ENCODE measurements around the gene HSPA12B. TPM values are rescaled to one million over a fixed set of nuclear protein-coding genes. Genes with fewer than 3 reads are reported as not detected.

HSPA12B gene
- polyA plus RNA-seq, 2 of the 4 experiments (the other 2 are of a cell fraction) = 0.37 to 1.2 TPM

GRCh38 chr20:3749689-3750531, 17.4 kb downstream of the HSPA12B start (continued):
- TF ChIP-seq, protein P1, sequence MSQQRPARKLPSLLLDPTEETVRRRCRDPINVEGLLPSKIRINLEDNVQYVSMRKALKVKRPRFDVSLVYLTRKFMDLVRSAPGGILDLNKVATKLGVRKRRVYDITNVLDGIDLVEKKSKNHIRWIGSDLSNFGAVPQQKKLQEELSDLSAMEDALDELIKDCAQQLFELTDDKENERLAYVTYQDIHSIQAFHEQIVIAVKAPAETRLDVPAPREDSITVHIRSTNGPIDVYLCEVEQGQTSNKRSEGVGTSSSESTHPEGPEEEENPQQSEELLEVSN (IDR thresholded peaks at IDR 0.05; ENCODE audit: borderline replicate concordance, low read depth) = peak; percentile 91
- 0 out of 2 replicates have a peak, but pooled peaks have one; percentile 52 for TF ChIP-seq ESRRA (IDR thresholded peaks at IDR 0.05; ENCODE audit: borderline replicate concordance, low read length)
- no peak for TF ChIP-seq NFE2L2 (conservative IDR thresholded peaks at IDR 0.05; ENCODE audit: low read length)
- TF ChIP-seq ZNF302 (CRISPR knock-in tag; IDR thresholded peaks at IDR 0.05) = no peak
- no peak for TF ChIP-seq HEYL (CRISPR knock-in tag; IDR thresholded peaks at IDR 0.05)
- TF ChIP-seq KDM5A (IDR thresholded peaks at IDR 0.05) = no peak
- no peak for TF ChIP-seq ZFP36 (IDR thresholded peaks at IDR 0.05; ENCODE audit: borderline replicate concordance, partially characterized antibody)
- no peak for TF ChIP-seq FOSL2 (IDR thresholded peaks at IDR 0.05)
- TF ChIP-seq FOSL2 (CRISPR knock-in tag; IDR thresholded peaks at IDR 0.05) = no peak
- no peak for TF ChIP-seq SREBF2 (IDR thresholded peaks at IDR 0.05)
- TF ChIP-seq, protein P2, sequence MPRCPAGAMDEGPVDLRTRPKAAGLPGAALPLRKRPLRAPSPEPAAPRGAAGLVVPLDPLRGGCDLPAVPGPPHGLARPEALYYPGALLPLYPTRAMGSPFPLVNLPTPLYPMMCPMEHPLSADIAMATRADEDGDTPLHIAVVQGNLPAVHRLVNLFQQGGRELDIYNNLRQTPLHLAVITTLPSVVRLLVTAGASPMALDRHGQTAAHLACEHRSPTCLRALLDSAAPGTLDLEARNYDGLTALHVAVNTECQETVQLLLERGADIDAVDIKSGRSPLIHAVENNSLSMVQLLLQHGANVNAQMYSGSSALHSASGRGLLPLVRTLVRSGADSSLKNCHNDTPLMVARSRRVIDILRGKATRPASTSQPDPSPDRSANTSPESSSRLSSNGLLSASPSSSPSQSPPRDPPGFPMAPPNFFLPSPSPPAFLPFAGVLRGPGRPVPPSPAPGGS (IDR thresholded peaks at IDR 0.05) = peak; percentile 81
- no peak for TF ChIP-seq MAFK (IDR thresholded peaks at IDR 0.05; ENCODE audit: partially characterized antibody)
- no peak for TF ChIP-seq ZC3H11A (IDR thresholded peaks at IDR 0.05)
- no peak for TF ChIP-seq ZSCAN20 (CRISPR knock-in tag; IDR thresholded peaks at IDR 0.05)
- TF ChIP-seq SMC3 (IDR thresholded peaks at IDR 0.05) = peak; percentile 93
- TF ChIP-seq TP53 (CRISPR knock-in tag; IDR thresholded peaks at IDR 0.05) = no peak
- no peak; the same call in 1 of the 2 replicates for TF ChIP-seq PHF8 (IDR thresholded peaks at IDR 0.05; ENCODE audit: borderline replicate concordance, low read depth)
- TF ChIP-seq FOXS1 (CRISPR knock-in tag; IDR thresholded peaks at IDR 0.05) = no peak
- TF ChIP-seq MYC (IDR thresholded peaks at IDR 0.05; ENCODE audit: borderline replicate concordance, low read length) = no peak; the same call in 1 of the 2 replicates
- TF ChIP-seq JUNB (IDR thresholded peaks at IDR 0.05) = no peak
- TF ChIP-seq NR3C1 (IDR thresholded peaks at IDR 0.05) = no peak
- TF ChIP-seq, protein P3, sequence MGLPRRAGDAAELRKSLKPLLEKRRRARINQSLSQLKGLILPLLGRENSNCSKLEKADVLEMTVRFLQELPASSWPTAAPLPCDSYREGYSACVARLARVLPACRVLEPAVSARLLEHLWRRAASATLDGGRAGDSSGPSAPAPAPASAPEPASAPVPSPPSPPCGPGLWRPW (IDR thresholded peaks at IDR 0.05) = no peak
- TF ChIP-seq POLR2AphosphoS2 (conservative IDR thresholded peaks at IDR 0.05; ENCODE audit: low read length) = no peak
- TF ChIP-seq USF2 (IDR thresholded peaks at IDR 0.05) = no peak
- no peak for TF ChIP-seq CEBPB (IDR thresholded peaks at IDR 0.05)
- no peak for TF ChIP-seq CHD2 (IDR thresholded peaks at IDR 0.05; ENCODE audit: low read length, partially characterized antibody)
- TF ChIP-seq HOXA7 (CRISPR knock-in tag; IDR thresholded peaks at IDR 0.05) = peak; percentile 39; the same call in 1 of the 2 replicates
- TF ChIP-seq JUN (IDR thresholded peaks at IDR 0.05) = peak in 1 of 2 experiments; percentile 66; a peak in 3 of 5 replicates
- TF ChIP-seq CBX8 (IDR thresholded peaks at IDR 0.05) = no peak
- peak; percentile 67; the same call in 1 of the 2 replicates for TF ChIP-seq HOXB5 (CRISPR knock-in tag; IDR thresholded peaks at IDR 0.05)
- peak; percentile 75 for TF ChIP-seq POLR2A (IDR thresholded peaks at IDR 0.05; ENCODE audit: low read length)
- TF ChIP-seq KDM1A (IDR thresholded peaks at IDR 0.05; ENCODE audit: low read depth) = no peak
- no peak for TF ChIP-seq NPAS2 (CRISPR knock-in tag; IDR thresholded peaks at IDR 0.05; ENCODE audit: borderline replicate concordance)
- TF ChIP-seq CTCF (IDR thresholded peaks at IDR 0.05) = peak; percentile 99
- TF ChIP-seq FOSB (CRISPR knock-in tag; IDR thresholded peaks at IDR 0.05) = peak; percentile 50; the same call in 1 of the 2 replicates
- TF ChIP-seq, protein P4, sequence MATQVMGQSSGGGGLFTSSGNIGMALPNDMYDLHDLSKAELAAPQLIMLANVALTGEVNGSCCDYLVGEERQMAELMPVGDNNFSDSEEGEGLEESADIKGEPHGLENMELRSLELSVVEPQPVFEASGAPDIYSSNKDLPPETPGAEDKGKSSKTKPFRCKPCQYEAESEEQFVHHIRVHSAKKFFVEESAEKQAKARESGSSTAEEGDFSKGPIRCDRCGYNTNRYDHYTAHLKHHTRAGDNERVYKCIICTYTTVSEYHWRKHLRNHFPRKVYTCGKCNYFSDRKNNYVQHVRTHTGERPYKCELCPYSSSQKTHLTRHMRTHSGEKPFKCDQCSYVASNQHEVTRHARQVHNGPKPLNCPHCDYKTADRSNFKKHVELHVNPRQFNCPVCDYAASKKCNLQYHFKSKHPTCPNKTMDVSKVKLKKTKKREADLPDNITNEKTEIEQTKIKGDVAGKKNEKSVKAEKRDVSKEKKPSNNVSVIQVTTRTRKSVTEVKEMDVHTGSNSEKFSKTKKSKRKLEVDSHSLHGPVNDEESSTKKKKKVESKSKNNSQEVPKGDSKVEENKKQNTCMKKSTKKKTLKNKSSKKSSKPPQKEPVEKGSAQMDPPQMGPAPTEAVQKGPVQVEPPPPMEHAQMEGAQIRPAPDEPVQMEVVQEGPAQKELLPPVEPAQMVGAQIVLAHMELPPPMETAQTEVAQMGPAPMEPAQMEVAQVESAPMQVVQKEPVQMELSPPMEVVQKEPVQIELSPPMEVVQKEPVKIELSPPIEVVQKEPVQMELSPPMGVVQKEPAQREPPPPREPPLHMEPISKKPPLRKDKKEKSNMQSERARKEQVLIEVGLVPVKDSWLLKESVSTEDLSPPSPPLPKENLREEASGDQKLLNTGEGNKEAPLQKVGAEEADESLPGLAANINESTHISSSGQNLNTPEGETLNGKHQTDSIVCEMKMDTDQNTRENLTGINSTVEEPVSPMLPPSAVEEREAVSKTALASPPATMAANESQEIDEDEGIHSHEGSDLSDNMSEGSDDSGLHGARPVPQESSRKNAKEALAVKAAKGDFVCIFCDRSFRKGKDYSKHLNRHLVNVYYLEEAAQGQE (IDR thresholded peaks at IDR 0.05) = no peak
